ENCODE measurements around the gene KLK4.

KLK4 gene

GRCh38 chr19:50878851-50879250 is 32.3 kb downstream of the KLK4 start:
- no peak for FAIRE-seq

- no peak for FAIRE-seq
Measured at GRCh38 chr19:50877338-50877737, 33.9 kb downstream of the KLK4 start.

- FAIRE-seq, result no peak
Measured at GRCh38 chr19:50876456-50876855, 34.7 kb downstream of the KLK4 start.

- no peak for FAIRE-seq
Measured at GRCh38 chr19:50875795-50876422, 35.3 kb downstream of the KLK4 start.

- FAIRE-seq, result no peak
Measured at GRCh38 chr19:50874211-50874610, 37.0 kb downstream of the KLK4 start.

- FAIRE-seq, result no peak
Measured at GRCh38 chr19:50873056-50873455, 38.1 kb downstream of the KLK4 start, which contains the start of gene KLK2. KLK2 (plus strand) TSS chr19:50873439; CDS start chr19:50873474, 35 bp downstream.

GRCh38 chr19:50870417-50871089 is 40.6 kb downstream of the KLK4 start:
- no peak for FAIRE-seq

GRCh38 chr19:50869479-50869878 is 41.7 kb downstream of the KLK4 start:
- FAIRE-seq, result no peak

- FAIRE-seq, result no peak
Measured at GRCh38 chr19:50861496-50862286, 49.5 kb downstream of the KLK4 start.

- no peak for FAIRE-seq
Measured at GRCh38 chr19:50861010-50861409, 50.2 kb downstream of the KLK4 start.

- no peak for FAIRE-seq
Measured at GRCh38 chr19:50859849-50860248, 51.3 kb downstream of the KLK4 start.

GRCh38 chr19:50858886-50859285 is 52.3 kb downstream of the KLK4 start:
- no peak for FAIRE-seq

GRCh38 chr19:50857366-50857765 is 53.8 kb downstream of the KLK4 start:
- FAIRE-seq, result no peak

Data from TTC549 (cell line).